Fibroblast of the aortic adventitia (primary cell): ENCODE measurements around the gene C3orf38. TPM values are rescaled to one million over a fixed set of nuclear protein-coding genes. Genes with fewer than 3 reads are reported as not detected.
"Not testable (repeated sequence)": the region's sequence is repeated elsewhere in the genome, so short reads cannot be mapped to it uniquely, and the experiment has no call there.

Source experiments
- DNase-seq: peaks from one replicate; pipeline ENCODE4 v3.0.0-alpha.2; 2010; ENCODE audit warnings: low read depth
- H3K4me3 ChIP-seq: 2 replicates; pipeline ENCODE4 v1.5.1; 2011; ENCODE audit warnings: low read depth, mild to moderate bottlenecking, control low read depth, low read length, moderate library complexity
- total RNA-seq: library from RNA; depleted of rRNA; stranded (reverse); fragments of >200 nt; gene quantifications from 2 replicates; pipeline ENCODE4 v1.2.3, GENCODE V29; 2012; ENCODE audit warnings: low replicate concordance
- TF ChIP-seq, protein P1 (sequence below): IDR thresholded peaks from 2 replicates; pipeline ENCODE4 v1.5.1; 2011; ENCODE audit warnings: mild to moderate bottlenecking, low read length, control low read depth, inconsistent platforms; ENCODE audit not compliant: insufficient read depth

The C3orf38 gene
- total RNA-seq, 1 donor, result 42.4 TPM

DNA sequence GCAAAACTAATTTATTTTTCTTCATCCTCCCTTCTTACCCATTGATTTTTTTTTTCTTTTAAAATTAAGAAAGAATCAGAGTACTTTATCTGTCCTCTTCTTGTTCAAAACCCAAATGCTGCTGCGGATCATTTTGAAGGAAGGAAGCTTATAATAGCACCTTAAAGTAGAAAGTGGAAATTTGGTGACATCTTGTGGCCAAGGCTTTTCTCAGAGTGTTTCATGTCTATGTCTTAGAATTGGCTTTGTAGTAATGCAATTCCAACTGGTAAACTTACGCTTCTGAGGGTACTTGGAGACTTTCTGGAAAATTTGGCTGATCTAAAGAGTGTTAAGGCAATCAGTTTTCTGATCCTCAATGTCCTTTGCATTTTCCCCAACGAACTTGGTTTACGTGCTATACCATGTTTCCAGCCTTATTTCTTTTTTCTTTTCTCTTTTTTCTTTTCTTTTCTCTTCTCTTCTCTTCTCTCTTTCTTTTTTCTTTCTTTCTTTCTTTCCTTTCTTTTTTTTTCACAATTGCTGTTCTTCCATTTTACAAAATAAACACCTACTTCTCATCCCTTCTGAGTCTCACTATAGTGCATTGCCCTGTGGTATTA is 30.7 kb downstream of the C3orf38 start:
- TF ChIP-seq, protein P1, sequence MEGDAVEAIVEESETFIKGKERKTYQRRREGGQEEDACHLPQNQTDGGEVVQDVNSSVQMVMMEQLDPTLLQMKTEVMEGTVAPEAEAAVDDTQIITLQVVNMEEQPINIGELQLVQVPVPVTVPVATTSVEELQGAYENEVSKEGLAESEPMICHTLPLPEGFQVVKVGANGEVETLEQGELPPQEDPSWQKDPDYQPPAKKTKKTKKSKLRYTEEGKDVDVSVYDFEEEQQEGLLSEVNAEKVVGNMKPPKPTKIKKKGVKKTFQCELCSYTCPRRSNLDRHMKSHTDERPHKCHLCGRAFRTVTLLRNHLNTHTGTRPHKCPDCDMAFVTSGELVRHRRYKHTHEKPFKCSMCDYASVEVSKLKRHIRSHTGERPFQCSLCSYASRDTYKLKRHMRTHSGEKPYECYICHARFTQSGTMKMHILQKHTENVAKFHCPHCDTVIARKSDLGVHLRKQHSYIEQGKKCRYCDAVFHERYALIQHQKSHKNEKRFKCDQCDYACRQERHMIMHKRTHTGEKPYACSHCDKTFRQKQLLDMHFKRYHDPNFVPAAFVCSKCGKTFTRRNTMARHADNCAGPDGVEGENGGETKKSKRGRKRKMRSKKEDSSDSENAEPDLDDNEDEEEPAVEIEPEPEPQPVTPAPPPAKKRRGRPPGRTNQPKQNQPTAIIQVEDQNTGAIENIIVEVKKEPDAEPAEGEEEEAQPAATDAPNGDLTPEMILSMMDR, result peak; percentile 45
- DNase-seq, result peak; percentile 72
- H3K4me3 ChIP-seq, result no peak overlapping the region

DNA sequence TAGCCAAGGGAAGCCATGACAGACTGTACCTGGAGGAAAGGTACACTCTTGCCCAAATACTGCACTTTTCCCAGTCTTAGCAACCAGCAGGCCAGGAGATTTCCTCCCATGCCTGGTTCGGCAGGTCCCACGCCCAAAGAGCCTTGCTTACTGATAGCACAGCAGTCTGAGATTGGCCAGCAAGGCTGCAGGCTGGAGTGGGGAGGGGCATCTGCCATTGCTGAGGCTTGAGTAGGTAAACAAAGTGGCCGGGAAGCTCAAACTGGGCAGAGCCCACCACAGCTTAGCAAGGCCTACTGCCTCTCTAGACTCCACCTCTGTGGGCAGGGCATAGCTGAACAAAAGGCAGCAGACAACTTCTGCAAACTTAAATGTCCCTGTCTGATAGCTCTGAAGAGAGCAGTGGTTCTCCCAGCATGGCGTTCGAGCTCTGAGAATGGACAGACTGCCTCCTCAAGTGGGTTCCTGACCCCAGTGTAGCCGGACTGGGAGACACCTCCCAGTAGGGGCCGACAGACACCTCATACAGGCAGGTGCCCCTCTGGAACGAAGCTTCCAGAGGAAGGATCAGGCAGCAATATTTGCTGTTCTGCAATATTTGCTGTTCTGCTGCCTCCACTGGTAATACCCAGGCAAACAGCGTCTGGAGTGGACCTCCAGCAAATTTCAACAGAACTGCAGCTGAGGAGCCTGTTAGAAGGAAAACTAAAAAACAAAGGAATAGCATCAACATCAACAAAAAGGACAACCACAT is 32.6 kb downstream of the C3orf38 start:
- DNase-seq, H3K4me3 ChIP-seq: not testable (repeated sequence)

DNA sequence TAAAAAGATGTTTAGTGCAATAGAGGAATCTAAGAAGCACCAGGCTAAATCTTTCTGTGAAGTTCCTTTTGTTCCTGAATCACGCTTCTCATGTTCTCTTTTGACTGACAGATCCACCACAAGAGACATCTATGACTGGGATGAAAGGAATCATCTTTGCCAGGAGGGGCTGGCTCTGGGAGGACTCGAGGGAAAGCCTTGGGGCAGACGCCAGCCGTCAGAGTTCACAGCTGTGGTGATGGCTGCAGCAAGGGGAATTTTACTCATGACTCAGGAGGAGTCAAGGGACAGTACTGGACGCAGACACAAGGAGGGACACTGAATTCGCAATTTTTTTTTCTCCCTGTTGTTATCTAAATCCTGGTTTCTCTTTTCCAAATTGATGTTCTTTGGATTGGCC is 38.7 kb downstream of the C3orf38 start:
- no peak for DNase-seq
- TF ChIP-seq, protein P1, result no peak
- H3K4me3 ChIP-seq, result no peak overlapping the region

DNA sequence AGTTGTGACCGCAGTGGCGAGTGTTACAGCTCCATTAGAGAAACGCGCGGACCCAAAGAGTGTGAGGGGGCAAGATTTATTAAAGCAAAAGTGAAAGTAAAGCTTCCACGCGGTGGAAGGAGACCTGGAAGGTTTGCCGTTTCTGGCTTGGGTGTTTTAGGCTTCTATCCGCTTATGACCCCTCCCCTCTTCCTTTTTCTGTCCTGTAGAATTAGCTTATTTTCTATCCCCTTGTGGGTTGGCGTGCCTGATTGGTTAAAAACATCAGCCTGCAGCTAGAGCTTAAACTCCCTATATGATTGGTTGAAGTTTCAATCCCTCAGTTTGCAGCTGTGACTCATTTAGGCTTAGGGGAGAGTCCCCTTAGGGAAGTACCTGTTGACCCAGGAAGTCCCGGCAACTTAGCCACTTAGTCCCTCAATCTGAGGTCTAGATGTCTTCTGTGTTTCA is 39.6 kb downstream of the C3orf38 start:
- peak overlapping the region; percentile 6 for H3K4me3 ChIP-seq
- TF ChIP-seq, protein P1, result no peak
- no peak for DNase-seq

DNA sequence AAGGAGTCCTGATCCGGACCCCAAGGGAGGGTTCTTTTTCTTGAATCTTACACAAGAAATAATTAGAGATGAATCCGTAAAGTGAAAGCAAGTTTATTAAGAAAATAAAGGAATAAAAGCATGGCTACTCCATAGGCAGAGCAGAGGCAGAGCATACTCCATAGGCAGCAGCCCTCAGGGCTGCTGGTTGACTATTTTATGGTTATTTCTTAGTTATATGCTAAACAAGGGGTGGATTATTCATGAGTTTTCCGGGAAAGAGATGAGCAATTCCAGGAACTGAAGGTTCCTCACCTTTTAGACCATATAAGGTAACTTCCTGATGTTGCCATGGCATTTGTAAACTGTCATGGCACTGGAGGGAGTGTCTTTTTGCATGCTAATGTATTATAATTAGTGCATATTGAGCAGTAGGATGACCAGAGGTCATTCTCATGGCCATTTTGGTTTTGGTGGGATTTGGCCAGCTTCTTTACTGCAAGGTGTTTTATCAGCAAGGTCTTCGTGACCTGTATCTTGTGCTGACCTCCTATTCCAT is 42.2 kb downstream of the C3orf38 start:
- no peak overlapping the region for H3K4me3 ChIP-seq
- TF ChIP-seq, protein P1, result no peak
- no peak for DNase-seq

DNA sequence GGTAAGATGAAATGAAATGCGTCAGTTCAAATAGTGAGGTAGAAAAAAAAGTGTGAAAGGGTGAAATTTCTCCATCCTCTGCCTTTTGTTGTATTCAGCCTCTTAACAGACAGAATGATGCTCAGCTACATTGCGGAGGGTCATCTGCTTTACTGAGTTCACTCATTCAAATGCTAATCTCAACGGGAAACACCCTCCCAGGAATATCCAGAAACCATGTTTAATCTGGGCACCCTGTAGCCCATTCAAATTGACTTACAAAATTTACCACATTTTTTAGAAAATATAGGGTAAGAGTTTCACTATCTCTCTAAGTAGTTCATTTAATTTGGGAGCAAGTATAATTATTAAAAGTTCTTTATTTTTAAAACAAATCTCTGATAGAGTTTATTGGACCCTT is 42.9 kb downstream of the C3orf38 start:
- TF ChIP-seq, protein P1, result no peak
- DNase-seq, result no peak
- H3K4me3 ChIP-seq, result no peak overlapping the region

DNA sequence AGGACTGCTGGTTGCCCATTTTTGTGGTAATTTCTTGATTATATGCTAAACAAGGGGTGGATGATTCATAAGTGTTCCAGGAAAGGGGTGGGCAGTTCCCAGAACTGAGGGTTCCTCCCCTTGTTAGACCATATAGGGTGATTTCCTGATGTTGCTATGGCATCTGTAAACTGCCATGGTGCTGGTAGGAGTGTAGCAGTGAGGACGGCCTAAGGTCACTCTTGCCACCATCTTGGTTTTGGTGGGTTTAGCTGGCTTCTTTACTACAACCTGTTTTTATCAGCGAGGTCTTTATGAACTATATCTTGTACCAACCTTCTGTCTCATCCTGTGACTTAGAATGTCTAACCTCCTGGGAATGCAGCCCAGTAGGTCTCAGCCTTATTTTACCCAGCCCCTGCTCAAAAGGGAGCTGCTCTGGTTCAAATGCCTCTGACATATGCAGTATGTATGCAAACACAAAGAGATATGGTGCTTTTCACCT is 46.2 kb downstream of the C3orf38 start:
- peak; percentile 47 for DNase-seq
- TF ChIP-seq, protein P1, result no peak
- H3K4me3 ChIP-seq, result no peak overlapping the region
